Liver (tissue), 9 donors: ENCODE measurements around the gene KIAA0513. TPM values are rescaled to one million over a fixed set of nuclear protein-coding genes. Genes with fewer than 3 reads are reported as not detected.

ENCODE experiments used
- DNase-seq: peaks from one replicate; pipeline ENCODE4 v3.0.0-alpha.2; 2017; ENCODE audit warnings: low spot score
- H3K27ac ChIP-seq, 2 donors: one replicate each; pipeline ENCODE4 v1.7.0; 2013; ENCODE audit warnings: inconsistent platforms in 2 of 2, low read length in 2 of 2, control low read depth in 1 of 2, low read depth in 1 of 2, mild to moderate bottlenecking in 1 of 2
- H3K27me3 ChIP-seq, 4 donors: one replicate each; pipeline versions ENCODE4 v1.6.1 to v1.7.0; 2013; ENCODE audit warnings: low read length in 3 of 4, inconsistent platforms in 1 of 4, mild to moderate bottlenecking in 1 of 4, moderate library complexity in 1 of 4; ENCODE audit not compliant: control insufficient read depth in 4 of 4, insufficient read depth in 4 of 4
- H3K36me3 ChIP-seq, 4 donors: one replicate each; pipeline versions ENCODE4 v1.6.1 to v1.7.0; 2013; ENCODE audit warnings: low read length in 3 of 4, mild to moderate bottlenecking in 3 of 4, low read depth in 1 of 4, moderate library complexity in 1 of 4; ENCODE audit not compliant: control insufficient read depth in 4 of 4, insufficient read depth in 3 of 4
- H3K4me1 ChIP-seq, 4 donors: one replicate each; pipeline versions ENCODE4 v1.6.1 to v1.7.0; 2013; ENCODE audit warnings: low read length in 3 of 4, mild to moderate bottlenecking in 3 of 4, moderate library complexity in 1 of 4; ENCODE audit not compliant: control insufficient read depth in 4 of 4, insufficient read depth in 4 of 4
- H3K4me3 ChIP-seq, 3 donors: one replicate each; pipeline versions ENCODE4 v1.6.1 to v1.7.0; 2013; ENCODE audit warnings: low read length in 3 of 3, control low read depth in 1 of 3, low read depth in 1 of 3, mild to moderate bottlenecking in 1 of 3
- H3K9ac ChIP-seq, 2 donors: one replicate each; pipeline ENCODE4 v1.7.0; 2013; ENCODE audit warnings: low read length in 2 of 2, mild to moderate bottlenecking in 2 of 2, moderate library complexity in 2 of 2, control low read depth in 1 of 2, low read depth in 1 of 2
- H3K9me3 ChIP-seq, 4 donors: one replicate each; pipeline versions ENCODE4 v1.6.1 to v1.7.0; 2013; ENCODE audit warnings: low read length in 3 of 4; ENCODE audit not compliant: control insufficient read depth in 4 of 4
- EGR1 ChIP-seq, 2 donors: IDR thresholded peaks; 2 replicates each; pipeline ENCODE4 v1.6.1; 2016 to 2018; ENCODE audit warnings: antibody characterized with exemption in 2 of 2, low read depth in 2 of 2
- FOXA1 ChIP-seq: IDR thresholded peaks from 2 replicates; pipeline ENCODE4 v1.6.1; 2016; ENCODE audit warnings: antibody characterized with exemption
- FOXA2 ChIP-seq: IDR thresholded peaks from 2 replicates; pipeline ENCODE4 v1.6.1; 2016; ENCODE audit warnings: antibody characterized with exemption
- GABPA ChIP-seq, 2 donors: IDR thresholded peaks in 1 of 2; conservative IDR thresholded peaks in 1 of 2; 2 replicates each; pipeline ENCODE4 v1.6.1; 2016; ENCODE audit warnings: antibody characterized with exemption in 2 of 2, mild to moderate bottlenecking in 1 of 2, moderate library complexity in 1 of 2
- HNF4A ChIP-seq, 2 donors: conservative IDR thresholded peaks; 2 replicates each; pipeline ENCODE4 v1.6.1; 2016; ENCODE audit warnings: antibody characterized with exemption in 2 of 2, mild to moderate bottlenecking in 2 of 2
- HNF4G ChIP-seq: IDR thresholded peaks from 2 replicates; pipeline ENCODE4 v1.6.1; 2016; ENCODE audit warnings: antibody characterized with exemption
- JUND ChIP-seq, 2 donors: IDR thresholded peaks; 2 replicates each; pipeline ENCODE4 v1.6.1; 2016; ENCODE audit warnings: antibody characterized with exemption in 2 of 2
- NR2F2 ChIP-seq: IDR thresholded peaks from 2 replicates; pipeline ENCODE4 v1.6.1; 2016; ENCODE audit warnings: antibody characterized with exemption
- SP1 ChIP-seq: IDR thresholded peaks from 2 replicates; pipeline ENCODE4 v1.6.1; 2018; ENCODE audit warnings: antibody characterized with exemption, mild to moderate bottlenecking
- TAF1 ChIP-seq: conservative IDR thresholded peaks from 2 replicates; pipeline ENCODE4 v1.6.1; 2016; ENCODE audit warnings: antibody characterized with exemption, mild to moderate bottlenecking
- YY1 ChIP-seq: IDR thresholded peaks from 2 replicates; pipeline ENCODE4 v1.6.1; 2016; ENCODE audit warnings: antibody characterized with exemption, mild to moderate bottlenecking
- WGBS: extraction: QIAGEN DNeasy Blood & Tissue Kit; methylation state at CpG from one replicate; pipeline ENCODE4 v1.1.7; 2013; 5-methylcytosine and 5-hydroxymethylcytosine counted together
- polyA plus RNA-seq, 2 donors: library from polyadenylated mRNA; stranded (reverse) in 1 of 2; unstranded in 1 of 2; fragments of 200-250 nt in 1 of 2; fragments of >200 nt in 1 of 2; fragmentation: Nextera tagmentation in 1 of 2; extraction: Ambion mirVana in 1 of 2; gene quantifications; one replicate each; pipeline versions ENCODE4 v1.2.1 to v1.2.3, GENCODE V29; 2013 to 2015
- total RNA-seq, 2 donors: library from RNA; depleted of rRNA; stranded (reverse); fragments of >200 nt; gene quantifications; one replicate each; pipeline ENCODE4 v1.2.3, GENCODE V29; 2014
- TF ChIP-seq, protein P1 (sequence below): IDR thresholded peaks from 2 replicates; pipeline ENCODE4 v1.6.1; 2016; ENCODE audit warnings: antibody characterized with exemption, mild to moderate bottlenecking
- TF ChIP-seq, protein P2 (sequence below): IDR thresholded peaks from 2 replicates; pipeline ENCODE4 v1.6.1; 2016; ENCODE audit warnings: antibody characterized with exemption
- TF ChIP-seq, protein P3 (sequence below): IDR thresholded peaks from 2 replicates; pipeline ENCODE4 v1.6.1; 2016; ENCODE audit warnings: antibody characterized with exemption
- TF ChIP-seq, protein P4 (sequence below): IDR thresholded peaks from 2 replicates; pipeline ENCODE4 v1.6.1; 2016; ENCODE audit warnings: antibody characterized with exemption
- TF ChIP-seq, protein P5 (sequence below): fragments of 150-350 bp; IDR thresholded peaks from 2 replicates; pipeline ENCODE4 v1.5.1; 2017; ENCODE audit warnings: improper control_type of control experiment, low read depth, low read length; ENCODE audit not compliant: missing input control
- donor health status: healthy.
- donor health status: healthy.
- donor health status: healthy.
- donor health status: healthy.
- donor health status: healthy.

The KIAA0513 gene
- total and polyA plus RNA-seq, 4 donors = 1.5 to 5.9 (median 2.9) TPM

DNA sequence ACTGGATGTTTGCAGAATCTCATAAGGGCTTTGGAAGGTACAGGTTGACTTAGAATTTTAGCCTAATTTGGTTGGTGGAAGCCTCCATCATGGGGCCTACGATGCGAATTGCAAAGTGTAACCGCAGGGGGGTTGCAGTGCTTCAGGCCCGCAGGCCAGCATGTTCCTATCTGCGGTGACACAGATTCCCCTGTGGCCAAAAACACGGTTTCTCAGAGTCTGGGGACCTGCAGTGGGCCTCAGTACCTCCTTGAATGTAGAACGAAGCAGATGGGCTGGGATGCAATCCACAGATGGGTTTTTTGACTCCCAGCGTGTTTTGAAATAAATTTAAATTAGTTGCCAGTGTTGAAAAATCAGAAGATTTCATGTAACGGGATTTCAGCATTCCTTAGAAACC, 34.7 kb downstream of the KIAA0513 start:
- H3K27ac ChIP-seq = no peak overlapping the region
- no peak for DNase-seq
- no peak overlapping the region for H3K9ac ChIP-seq
- TF ChIP-seq, protein P1, sequence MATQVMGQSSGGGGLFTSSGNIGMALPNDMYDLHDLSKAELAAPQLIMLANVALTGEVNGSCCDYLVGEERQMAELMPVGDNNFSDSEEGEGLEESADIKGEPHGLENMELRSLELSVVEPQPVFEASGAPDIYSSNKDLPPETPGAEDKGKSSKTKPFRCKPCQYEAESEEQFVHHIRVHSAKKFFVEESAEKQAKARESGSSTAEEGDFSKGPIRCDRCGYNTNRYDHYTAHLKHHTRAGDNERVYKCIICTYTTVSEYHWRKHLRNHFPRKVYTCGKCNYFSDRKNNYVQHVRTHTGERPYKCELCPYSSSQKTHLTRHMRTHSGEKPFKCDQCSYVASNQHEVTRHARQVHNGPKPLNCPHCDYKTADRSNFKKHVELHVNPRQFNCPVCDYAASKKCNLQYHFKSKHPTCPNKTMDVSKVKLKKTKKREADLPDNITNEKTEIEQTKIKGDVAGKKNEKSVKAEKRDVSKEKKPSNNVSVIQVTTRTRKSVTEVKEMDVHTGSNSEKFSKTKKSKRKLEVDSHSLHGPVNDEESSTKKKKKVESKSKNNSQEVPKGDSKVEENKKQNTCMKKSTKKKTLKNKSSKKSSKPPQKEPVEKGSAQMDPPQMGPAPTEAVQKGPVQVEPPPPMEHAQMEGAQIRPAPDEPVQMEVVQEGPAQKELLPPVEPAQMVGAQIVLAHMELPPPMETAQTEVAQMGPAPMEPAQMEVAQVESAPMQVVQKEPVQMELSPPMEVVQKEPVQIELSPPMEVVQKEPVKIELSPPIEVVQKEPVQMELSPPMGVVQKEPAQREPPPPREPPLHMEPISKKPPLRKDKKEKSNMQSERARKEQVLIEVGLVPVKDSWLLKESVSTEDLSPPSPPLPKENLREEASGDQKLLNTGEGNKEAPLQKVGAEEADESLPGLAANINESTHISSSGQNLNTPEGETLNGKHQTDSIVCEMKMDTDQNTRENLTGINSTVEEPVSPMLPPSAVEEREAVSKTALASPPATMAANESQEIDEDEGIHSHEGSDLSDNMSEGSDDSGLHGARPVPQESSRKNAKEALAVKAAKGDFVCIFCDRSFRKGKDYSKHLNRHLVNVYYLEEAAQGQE = no peak
- TF ChIP-seq GABPA (IDR thresholded peaks at IDR 0.05 in 1 of 2, conservative IDR thresholded peaks at IDR 0.05 in 1 of 2) (no peak), JUND (IDR thresholded peaks at IDR 0.05) (no peak), FOXA1 (no peak), NR2F2 (no peak), SP1 (no peak)
- H3K27me3 ChIP-seq = no peaks in the 10 kb centered on the region
- WGBS = 94% methylated on average over 9 of the region's 9 CpGs
- H3K4me1 ChIP-seq = peaks cover 0 to 4% (median 2%) of the 10 kb centered on the region in 4 donors
- H3K36me3 ChIP-seq = peaks cover 0 to 4% (median 0%) of the 10 kb centered on the region in 4 donors
- H3K9me3 ChIP-seq = no peaks in the 10 kb centered on the region
- no peak overlapping the region for H3K4me3 ChIP-seq

DNA sequence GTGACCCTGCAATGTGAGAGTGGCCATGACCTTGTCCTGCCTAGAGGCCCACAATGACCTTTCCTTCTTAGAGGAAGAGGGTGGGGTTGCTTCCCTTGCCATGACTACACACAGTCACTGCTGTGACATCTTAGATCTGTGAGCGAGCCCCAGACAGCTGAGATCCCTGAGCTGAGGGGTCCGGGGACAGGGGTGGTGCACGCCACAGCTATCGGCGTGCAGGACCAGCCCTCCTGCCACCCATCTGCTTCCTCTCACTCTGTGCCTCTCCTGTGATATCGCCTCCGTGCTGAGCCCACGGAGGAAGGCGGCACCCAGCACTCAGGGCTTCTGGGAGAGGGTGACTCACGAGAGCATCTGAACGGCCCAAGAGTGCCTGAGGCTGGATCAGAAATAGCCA, 35.2 kb downstream of the KIAA0513 start:
- H3K9me3 ChIP-seq = no peaks in the 10 kb centered on the region
- no peaks in the 10 kb centered on the region for H3K27me3 ChIP-seq
- TF ChIP-seq, protein P2, sequence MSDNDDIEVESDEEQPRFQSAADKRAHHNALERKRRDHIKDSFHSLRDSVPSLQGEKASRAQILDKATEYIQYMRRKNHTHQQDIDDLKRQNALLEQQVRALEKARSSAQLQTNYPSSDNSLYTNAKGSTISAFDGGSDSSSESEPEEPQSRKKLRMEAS = no peak
- TF ChIP-seq FOXA1 (no peak), EGR1 (IDR thresholded peaks at IDR 0.05; ENCODE audit: low read depth in 2 of 2) (no peak), JUND (IDR thresholded peaks at IDR 0.05) (no peak), NR2F2 (no peak), YY1 (no peak), SP1 (no peak), FOXA2 (no peak), GABPA (IDR thresholded peaks at IDR 0.05 in 1 of 2, conservative IDR thresholded peaks at IDR 0.05 in 1 of 2) (no peak), TAF1 (no peak), HNF4A (conservative IDR thresholded peaks at IDR 0.05) (no peak), HNF4G (no peak)
- TF ChIP-seq, protein P3, sequence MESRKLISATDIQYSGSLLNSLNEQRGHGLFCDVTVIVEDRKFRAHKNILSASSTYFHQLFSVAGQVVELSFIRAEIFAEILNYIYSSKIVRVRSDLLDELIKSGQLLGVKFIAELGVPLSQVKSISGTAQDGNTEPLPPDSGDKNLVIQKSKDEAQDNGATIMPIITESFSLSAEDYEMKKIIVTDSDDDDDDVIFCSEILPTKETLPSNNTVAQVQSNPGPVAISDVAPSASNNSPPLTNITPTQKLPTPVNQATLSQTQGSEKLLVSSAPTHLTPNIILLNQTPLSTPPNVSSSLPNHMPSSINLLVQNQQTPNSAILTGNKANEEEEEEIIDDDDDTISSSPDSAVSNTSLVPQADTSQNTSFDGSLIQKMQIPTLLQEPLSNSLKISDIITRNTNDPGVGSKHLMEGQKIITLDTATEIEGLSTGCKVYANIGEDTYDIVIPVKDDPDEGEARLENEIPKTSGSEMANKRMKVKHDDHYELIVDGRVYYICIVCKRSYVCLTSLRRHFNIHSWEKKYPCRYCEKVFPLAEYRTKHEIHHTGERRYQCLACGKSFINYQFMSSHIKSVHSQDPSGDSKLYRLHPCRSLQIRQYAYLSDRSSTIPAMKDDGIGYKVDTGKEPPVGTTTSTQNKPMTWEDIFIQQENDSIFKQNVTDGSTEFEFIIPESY = no peak
- TF ChIP-seq, protein P1 = no peak
- TF ChIP-seq, protein P4, sequence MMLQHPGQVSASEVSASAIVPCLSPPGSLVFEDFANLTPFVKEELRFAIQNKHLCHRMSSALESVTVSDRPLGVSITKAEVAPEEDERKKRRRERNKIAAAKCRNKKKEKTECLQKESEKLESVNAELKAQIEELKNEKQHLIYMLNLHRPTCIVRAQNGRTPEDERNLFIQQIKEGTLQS = no peak
- TF ChIP-seq, protein P5, sequence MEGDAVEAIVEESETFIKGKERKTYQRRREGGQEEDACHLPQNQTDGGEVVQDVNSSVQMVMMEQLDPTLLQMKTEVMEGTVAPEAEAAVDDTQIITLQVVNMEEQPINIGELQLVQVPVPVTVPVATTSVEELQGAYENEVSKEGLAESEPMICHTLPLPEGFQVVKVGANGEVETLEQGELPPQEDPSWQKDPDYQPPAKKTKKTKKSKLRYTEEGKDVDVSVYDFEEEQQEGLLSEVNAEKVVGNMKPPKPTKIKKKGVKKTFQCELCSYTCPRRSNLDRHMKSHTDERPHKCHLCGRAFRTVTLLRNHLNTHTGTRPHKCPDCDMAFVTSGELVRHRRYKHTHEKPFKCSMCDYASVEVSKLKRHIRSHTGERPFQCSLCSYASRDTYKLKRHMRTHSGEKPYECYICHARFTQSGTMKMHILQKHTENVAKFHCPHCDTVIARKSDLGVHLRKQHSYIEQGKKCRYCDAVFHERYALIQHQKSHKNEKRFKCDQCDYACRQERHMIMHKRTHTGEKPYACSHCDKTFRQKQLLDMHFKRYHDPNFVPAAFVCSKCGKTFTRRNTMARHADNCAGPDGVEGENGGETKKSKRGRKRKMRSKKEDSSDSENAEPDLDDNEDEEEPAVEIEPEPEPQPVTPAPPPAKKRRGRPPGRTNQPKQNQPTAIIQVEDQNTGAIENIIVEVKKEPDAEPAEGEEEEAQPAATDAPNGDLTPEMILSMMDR = no peak
- H3K4me1 ChIP-seq = peaks cover 0 to 4% (median 2%) of the 10 kb centered on the region in 4 donors
- DNase-seq = no peak
- H3K9ac ChIP-seq = no peak overlapping the region
- no peak overlapping the region for H3K27ac ChIP-seq
- WGBS = 90% methylated on average over 11 of the region's 11 CpGs
- peaks cover 0 to 5% (median 0%) of the 10 kb centered on the region in 4 donors for H3K36me3 ChIP-seq
- no peak overlapping the region for H3K4me3 ChIP-seq
